Activated effector memory CD4-positive, alpha-beta T cell treated with anti-CD3 and anti-CD28 coated beads, Interleukin-2, amount 50 U/mL, for 16 hours (primary cell): ENCODE data around the gene PPP6R1.

Experiments used
- DNase-seq: peaks from one replicate; pipeline ENCODE4 v3.0.0-alpha.2; 2020

The PPP6R1 gene

DNA sequence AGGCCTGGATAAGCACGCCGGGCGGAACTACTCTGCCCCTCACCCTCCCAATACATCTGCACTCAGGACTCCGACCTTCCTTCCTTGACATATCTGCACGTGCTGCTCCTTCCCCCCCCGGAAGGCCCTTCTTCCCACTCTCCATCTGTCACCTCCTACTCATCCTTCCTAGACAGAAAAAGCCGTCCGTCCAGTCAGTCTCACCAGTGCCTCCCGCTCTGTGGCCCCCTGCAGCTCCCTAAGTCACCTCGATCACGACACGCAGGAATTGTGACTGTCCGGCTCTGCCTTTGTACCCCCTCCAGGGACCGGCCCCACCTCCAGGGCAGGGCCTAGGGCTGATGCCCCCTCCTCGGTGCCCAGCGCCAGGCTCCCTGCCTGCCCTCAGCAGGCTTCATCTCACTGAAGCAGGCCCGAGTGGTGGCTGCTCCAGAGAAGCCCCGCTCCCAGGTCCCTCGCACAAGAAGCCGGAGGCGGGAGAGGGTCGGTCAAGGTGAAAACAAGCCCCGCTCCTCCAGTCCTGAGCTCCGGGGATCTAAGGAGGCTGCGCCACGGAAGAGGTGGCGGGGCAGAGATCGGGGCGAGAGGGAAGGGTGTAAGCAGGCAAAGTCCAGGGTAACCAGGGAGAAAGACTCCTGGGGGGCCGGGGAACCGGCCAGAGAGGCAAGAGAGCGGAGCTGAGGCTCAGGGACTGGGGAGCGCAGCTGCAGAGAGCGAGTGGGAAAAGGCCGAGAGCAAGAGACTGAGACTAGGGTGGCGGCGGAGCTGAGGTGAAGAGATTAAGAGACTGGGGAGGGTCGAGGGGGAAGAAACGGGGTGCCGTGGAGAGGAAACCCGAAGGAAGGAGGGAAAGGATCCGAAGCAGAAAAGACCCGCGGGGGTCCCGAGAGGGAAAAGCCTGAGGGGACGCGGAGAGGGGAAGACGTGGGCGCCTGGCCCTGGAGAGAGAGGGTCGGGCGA, 1.1 kb downstream of the PPP6R1 start:
- peak; percentile 73 for DNase-seq

GRCh38 chr19:55256562-55257460, 2.0 kb downstream of the PPP6R1 start:
- no peak for DNase-seq

DNA sequence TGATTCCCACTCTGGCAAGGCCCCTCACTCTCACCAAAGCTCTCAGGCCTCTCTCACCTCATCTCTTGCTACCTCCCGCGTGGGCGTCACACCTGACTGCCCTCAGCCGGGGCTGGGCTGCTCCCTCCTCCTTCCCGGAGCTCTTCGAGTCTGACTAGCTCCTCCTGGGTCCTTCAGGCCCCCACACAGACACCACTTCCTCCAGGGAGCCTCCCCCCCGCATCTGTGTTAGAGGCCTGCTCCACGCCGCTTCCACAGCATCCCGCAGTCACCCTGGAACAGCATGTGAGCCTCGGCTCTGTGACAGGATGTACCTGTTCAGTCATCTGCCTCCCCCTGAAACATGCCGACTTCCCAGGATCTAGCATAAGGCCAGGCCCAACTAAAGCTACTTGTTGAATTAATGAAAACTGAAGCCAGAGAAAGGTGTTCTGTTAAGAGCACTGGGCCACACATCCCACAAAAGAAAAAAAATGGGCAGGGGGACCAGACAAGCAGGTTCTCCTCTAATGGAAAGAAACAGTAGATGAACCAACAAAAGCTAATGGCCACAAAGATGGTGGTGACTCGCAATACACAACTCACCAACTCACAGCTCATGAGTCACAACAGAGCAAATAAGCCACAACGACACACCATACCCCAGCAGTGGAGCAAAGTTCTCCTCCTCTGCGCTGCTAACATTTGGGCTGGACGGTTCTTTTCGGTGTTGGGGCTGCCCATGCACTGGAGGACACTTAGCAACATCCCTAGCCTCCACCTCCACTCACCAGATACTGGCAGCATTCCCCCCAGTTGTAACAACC, 3.0 kb downstream of the PPP6R1 start:
- DNase-seq, result peak; percentile 80

- DNase-seq, result no peak
Observed at GRCh38 chr19:55254625-55254977, 4.2 kb downstream of the PPP6R1 start.

DNA sequence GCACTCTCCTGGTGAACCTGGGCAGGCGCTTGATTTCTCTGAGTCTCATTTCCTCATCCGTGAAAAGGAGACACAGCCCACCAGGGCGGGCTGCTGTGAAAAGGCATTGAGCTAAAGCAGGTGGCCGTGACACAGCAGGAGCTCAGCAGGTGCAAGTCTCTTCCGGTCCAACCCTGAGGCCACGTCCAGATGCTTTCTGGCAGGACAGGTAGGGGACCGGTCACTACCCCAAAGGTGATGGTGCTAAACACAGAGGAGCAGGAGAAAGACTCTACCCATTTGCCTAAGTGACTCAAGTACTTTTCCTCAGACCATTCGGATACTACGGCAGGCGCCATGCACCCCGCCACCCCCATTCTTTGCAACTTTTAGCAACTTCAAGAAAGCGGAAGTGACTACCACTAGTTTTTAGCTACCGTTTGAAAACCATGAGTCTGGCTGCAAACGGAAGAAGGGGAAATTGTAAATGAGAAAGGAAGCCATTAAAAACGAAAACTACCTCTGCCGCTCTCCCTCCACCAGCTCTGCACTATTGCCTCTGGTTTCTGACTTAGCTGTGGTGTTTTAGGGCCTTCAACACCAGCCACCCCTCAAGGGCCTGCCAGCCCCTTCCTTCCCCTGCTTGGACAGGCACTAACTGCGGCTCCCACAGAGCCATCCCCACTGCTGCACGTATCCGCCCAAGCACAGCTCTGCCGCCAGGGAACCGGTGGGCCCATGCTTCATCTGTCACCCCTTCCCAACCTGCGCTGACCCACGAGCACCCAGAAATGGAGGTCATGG, 4.8 kb downstream of the PPP6R1 start:
- peak; percentile 84 for DNase-seq

DNA sequence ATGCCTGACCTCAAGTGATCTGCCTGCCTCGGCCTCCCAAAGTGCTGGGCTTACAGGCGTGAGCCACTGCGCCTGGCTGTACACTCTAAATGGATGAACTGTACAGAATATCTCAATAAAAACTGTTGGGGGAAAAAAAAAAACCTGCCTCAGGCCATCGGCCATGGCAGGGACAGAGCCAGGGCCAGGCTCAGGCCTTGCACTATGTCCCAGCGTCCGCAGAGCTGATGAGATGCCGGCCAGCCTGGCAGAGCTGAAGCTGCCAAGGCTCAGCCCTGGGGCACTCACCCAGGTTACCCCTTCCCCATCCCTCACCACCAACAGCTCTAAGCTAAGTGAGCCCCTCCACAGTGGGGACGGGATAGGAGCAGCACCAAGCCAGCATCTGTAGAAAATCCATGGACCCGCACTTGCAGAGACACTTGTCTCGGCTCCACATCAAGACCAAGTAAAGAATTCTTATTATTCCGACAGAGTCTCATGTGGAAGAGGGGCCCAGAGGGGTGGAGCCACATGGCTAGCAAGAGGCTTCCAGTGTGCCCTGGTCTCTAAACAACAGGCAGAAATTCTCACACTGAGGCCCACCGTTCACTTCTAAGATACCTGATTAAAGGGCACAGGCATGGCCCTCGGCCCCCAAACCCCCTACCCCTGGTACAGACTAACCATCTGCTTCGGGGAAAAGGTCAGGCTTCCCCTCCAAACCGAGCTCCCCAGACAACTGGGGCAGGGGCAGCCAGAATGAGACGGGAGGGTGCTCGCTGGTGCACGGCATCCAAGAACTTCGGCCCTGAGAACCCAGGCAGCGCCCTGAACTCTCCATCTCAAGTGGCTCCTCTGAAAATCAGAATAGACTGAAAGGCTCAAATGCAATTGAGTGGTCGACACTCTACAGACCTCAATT, 5.8 kb downstream of the PPP6R1 start:
- DNase-seq, result no peak

GRCh38 chr19:55251341-55252081, 7.3 kb downstream of the PPP6R1 start:
- DNase-seq, result peak; percentile 83

GRCh38 chr19:55250262-55251036, 8.4 kb downstream of the PPP6R1 start:
- no peak for DNase-seq

DNA sequence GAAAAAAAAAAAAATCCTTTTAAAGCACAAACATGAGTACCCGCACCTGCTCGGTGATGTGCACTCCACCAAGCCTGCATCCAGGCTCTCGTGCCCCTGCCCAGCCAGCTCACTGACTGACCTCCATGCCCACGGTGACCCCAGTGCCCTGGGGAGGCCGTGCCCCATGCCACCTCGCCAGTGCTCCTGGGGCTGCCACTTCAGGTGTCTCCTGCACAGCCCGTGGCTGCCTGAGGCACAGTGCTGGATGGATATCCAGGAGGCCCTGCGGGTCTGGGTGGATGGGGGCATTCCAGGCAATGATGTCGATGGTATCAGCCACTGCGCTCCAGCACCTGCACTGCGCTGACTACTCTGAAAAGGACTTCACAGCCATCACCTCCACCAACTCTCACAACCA, 9.0 kb downstream of the PPP6R1 start:
- DNase-seq, result no peak

DNA sequence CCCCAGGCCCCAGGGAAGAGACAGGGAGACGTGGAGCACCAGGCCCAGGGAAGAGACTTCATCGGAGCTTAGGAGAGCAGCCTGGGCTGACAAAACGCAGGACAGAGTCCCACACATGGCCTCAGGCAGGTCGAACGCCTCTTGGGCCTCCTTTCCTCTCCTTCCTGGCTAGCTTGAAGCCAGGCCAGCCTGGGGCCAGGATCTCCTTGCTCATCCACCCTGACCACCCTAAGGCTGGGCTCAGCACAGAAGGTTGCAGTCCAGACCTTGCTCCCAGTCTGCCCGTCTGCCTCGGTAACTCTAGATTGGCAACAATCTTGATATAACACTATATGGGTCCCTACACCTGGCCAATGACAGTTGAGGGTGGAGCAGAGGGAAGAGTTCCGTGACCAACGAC, 10.1 kb downstream of the PPP6R1 start:
- DNase-seq, result no peak

DNA sequence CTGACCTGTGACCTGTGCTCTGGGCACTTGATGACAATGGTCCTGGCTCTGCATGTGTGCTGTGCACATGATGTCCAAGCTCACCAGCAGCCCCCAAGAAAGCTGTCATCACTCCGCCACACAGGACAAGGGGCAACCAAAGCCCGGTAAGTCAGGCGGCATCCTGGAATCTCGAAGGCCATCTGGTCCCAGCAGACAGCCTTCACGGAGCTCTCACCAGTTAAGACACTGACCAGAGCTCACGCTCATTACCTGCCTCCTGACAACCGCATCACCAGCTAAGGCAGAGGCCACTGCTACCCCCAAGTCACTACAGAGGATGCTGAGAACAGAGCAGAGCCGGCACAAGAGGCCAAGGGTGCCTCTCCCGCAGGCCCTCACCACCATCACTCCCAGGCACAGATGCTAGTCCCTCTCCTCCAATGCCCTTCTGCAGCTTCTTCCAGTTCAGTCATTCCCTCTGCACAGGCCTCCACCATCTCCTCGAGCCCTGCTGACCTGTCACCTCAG, 10.6 kb downstream of the PPP6R1 start:
- DNase-seq, result no peak

- no peak for DNase-seq
Observed at GRCh38 chr19:55247621-55248099, 11.2 kb downstream of the PPP6R1 start.

DNA sequence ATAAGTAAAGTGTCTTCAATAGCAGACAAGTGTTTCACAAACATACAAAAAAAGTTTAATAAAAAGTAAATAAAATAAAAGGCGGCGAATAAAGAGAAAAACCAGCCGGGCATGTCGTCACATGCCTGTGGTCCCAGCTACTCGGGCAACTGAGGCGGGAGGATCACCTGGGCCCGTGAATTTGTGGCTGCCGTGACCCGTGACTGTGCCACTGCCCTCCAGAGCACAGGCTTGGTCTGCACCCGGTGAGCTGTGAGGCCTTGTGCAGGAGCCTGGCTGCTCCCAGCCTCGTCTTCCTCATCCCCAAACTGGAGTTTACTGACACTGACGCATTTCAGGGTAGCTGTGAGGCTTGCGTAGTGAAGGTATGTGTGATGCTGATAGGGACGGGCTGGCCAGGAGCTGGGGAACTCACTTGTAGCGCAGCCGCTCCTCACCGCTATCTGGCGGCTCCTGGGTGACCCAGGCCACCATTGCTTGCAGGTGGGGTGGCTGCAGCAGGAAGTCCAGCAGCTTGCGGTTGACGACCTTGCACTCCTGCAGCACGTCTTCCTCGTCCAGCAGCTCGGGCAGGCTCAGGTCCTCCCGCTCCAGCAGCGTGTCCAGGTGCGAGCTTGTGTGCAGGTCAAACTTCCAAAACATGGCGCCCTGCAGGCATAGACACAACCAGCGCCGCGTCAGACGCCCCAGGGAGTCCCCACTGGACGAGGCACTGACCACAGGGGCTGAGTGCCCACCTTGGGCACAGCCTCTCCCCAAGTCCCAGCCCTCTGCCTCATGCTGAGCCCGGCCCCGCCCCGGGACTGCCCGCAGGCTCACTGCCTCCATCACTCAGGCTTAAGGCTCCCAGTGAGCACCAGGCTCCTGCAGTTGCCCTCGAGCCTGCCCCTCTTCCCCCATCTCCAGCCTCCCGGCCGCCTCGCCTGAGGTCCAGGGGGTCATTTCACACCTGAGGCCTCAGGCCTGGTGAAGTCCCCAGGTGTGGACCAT, 12.1 kb downstream of the PPP6R1 start:
- DNase-seq, result no peak

GRCh38 chr19:55245236-55245904, 13.4 kb downstream of the PPP6R1 start:
- DNase-seq, result no peak

GRCh38 chr19:55244004-55244680, 14.7 kb downstream of the PPP6R1 start:
- DNase-seq, result no peak

- DNase-seq, result no peak
Observed at GRCh38 chr19:55242517-55242916, 16.3 kb downstream of the PPP6R1 start.
